Stimulated activated CD8-positive, alpha-beta memory T cell treated with anti-CD3 and anti-CD28 coated beads, Interleukin-2, amount 100 ng/mL, for 48 hours (primary cell): ENCODE results near the gene FHL2.

ENCODE experiments used
- DNase-seq, 2 donors: peaks; one replicate each; pipeline ENCODE4 v3.0.0-alpha.2; 2020; ENCODE audit warnings: low read depth in 2 of 2

FHL2 gene

GRCh38 chr2:105317937-105318336 lies 80.9 kb downstream of the FHL2 start:
- DNase-seq, result no peak

DNA sequence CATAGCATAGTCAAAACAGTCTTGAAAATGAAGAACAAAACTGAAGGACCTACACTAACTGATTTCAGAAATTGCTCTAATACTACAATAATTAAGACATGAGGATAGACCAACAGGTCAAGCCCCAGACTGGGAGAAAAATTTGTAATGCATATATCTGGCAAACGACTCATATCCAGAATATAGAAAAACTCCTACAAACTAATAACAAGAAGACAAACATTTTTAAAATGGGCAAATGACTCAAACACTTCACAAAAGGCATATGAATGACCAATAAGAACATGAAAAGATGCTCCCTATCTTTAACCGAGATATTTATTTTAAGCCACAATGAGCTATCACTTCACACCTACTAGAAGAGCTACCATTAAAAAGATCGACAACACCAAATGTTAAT lies 83.5 kb downstream of the FHL2 start:
- DNase-seq, result no peak

DNA sequence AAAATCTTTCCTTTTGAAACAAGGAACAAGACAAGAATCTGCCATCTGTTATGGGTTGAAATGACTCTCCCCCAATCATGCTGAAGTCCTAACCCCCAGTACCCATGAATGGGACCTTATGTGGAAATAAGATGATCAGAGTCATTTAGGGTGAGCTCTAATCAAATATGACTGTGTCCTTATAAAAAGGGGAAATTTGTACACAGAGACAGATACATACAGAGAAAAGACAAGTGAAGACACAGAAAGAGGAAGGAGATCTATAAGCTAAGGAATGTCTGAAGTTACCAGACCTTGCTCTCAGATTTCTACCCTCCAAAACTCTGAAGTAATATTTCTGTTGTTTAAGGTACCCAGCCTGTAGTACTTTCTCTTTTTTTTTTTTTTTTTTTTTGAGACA lies 85.0 kb downstream of the FHL2 start:
- DNase-seq, result no peak
